Peyer's patch (tissue), 4 donors: Measurements from ENCODE around the gene BHLHE23. TPM values are rescaled to one million over a fixed set of nuclear protein-coding genes. Genes with fewer than 3 reads are reported as not detected.
A peak's percentile ranks its signal among the peaks of the same experiment; 100 is the strongest.

Experiments
- DNase-seq, 3 donors: peaks; one replicate each; pipeline ENCODE4 v3.0.0-alpha.2; 2017 to 2019
- H3K27ac ChIP-seq, 4 donors: fragments of 200-600 bp; sonication (generic); one replicate each; pipeline ENCODE4 v1.5.1; 2016 to 2019
- H3K27me3 ChIP-seq, 2 donors: fragments of 200-600 bp; sonication (generic); one replicate each; pipeline ENCODE4 v1.5.1; 2019
- H3K36me3 ChIP-seq, 3 donors: fragments of 200-600 bp; sonication (generic); one replicate each; pipeline ENCODE4 v1.5.1; 2016 to 2019
- H3K4me1 ChIP-seq, 4 donors: fragments of 200-600 bp; sonication (generic); one replicate each; pipeline ENCODE4 v1.5.1; 2016 to 2019
- H3K4me3 ChIP-seq, 4 donors: fragments of 200-600 bp; sonication (generic); 1 replicate in 3 of 4; 2 replicates in 1 of 4; pipeline ENCODE4 v1.5.1; 2016 to 2019; ENCODE audit warnings: mild to moderate bottlenecking in 1 of 4
- H3K9me3 ChIP-seq, 4 donors: fragments of 200-600 bp; sonication (generic); one replicate each; pipeline ENCODE4 v1.5.1; 2016 to 2019; ENCODE audit warnings: mild to moderate bottlenecking in 1 of 4
- POLR2A ChIP-seq, 2 donors: fragments of 450-650 bp; IDR thresholded peaks; one replicate each; pipeline ENCODE4 v1.5.1; 2017; ENCODE audit warnings: antibody characterized with exemption in 2 of 2, mild to moderate bottlenecking in 2 of 2, moderate library complexity in 2 of 2
- total RNA-seq, 4 donors: library from RNA; depleted of rRNA; stranded (reverse); fragments of >200 nt; gene quantifications; one replicate each; pipeline ENCODE4 v1.1.0, GENCODE V29; 2016
- TF ChIP-seq, protein P1 (sequence below), 6 experiments: fragments of 450-650 bp in 4 of 6; fragments of 200-600 bp in 2 of 6; sonication (generic) in 1 of 6; IDR thresholded peaks; one replicate each; pipeline ENCODE4 v1.5.1; 2017 to 2019; ENCODE audit warnings: antibody characterized with exemption in 6 of 6, mild to moderate bottlenecking in 3 of 6, moderate library complexity in 1 of 6

The BHLHE23 gene
- total RNA-seq, 4 donors from 2014 or later = not detected

DNA sequence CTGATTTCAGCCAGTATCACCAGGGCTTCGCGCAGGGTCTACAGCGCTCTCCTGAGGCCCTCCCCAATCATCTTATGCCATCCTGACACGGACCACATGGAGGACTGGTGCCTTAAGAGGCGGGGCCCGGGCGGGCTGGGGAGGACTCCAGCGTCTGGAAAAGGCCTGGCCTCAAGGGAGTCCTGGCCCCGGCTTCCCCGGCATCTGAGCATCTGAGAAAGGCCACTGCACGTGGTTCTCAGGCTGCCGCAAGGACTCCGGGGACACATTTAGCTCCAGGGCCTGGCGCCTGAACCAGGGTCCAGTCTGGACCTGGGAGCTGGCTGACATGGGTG is 21.4 kb downstream of the BHLHE23 start:
- TF ChIP-seq, protein P1, sequence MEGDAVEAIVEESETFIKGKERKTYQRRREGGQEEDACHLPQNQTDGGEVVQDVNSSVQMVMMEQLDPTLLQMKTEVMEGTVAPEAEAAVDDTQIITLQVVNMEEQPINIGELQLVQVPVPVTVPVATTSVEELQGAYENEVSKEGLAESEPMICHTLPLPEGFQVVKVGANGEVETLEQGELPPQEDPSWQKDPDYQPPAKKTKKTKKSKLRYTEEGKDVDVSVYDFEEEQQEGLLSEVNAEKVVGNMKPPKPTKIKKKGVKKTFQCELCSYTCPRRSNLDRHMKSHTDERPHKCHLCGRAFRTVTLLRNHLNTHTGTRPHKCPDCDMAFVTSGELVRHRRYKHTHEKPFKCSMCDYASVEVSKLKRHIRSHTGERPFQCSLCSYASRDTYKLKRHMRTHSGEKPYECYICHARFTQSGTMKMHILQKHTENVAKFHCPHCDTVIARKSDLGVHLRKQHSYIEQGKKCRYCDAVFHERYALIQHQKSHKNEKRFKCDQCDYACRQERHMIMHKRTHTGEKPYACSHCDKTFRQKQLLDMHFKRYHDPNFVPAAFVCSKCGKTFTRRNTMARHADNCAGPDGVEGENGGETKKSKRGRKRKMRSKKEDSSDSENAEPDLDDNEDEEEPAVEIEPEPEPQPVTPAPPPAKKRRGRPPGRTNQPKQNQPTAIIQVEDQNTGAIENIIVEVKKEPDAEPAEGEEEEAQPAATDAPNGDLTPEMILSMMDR (IDR thresholded peaks at IDR 0.05) = no peak
- TF ChIP-seq POLR2A (IDR thresholded peaks at IDR 0.05) = no peak
- H3K27me3 ChIP-seq = no peaks in the 10 kb centered on the region
- DNase-seq = no peak
- no peak overlapping the region for H3K27ac ChIP-seq
- H3K4me1 ChIP-seq = peaks cover 0 to 3% (median 0%) of the 10 kb centered on the region in 4 donors
- H3K9me3 ChIP-seq = no peaks in the 10 kb centered on the region
- H3K4me3 ChIP-seq = no peak overlapping the region
- no peaks in the 10 kb centered on the region for H3K36me3 ChIP-seq

DNA sequence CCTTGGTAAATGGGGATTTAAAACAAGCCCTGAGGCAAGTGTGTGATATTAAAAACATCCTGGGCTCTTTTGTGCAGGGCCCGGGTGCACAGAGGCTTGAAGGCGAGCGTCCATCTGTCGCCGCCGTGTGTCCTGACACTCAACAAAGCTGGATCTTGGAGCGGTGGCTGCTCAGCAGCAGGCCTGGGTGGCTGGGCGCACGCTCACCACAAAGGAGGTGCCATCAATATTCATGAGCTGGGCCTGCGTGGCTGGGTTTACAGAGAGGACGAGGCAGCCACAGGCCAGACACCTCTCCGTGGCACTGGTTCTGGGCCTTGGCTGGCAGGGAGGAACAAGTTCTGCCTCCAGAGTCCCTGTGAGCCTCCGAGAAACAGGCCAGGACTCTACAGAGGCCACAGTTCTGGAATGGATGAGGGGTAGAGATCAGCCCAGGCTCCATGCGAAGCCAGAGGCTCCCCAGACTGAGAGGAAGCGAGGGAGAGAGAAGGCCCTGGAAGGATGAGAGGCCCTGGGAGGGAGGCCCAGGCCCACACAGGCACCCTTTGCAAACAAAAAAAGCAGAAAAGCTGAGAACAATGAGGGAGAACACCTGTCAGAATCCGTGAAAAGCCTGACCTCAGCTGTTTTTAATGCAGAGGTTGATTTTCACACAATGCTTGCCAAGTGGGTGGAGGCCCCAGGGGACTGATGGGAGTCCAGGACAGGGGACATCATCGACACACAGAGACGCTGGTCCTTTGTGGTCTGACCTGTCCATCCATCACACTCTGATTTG is 21.9 kb downstream of the BHLHE23 start:
- no peak for TF ChIP-seq POLR2A (IDR thresholded peaks at IDR 0.05)
- TF ChIP-seq, protein P1 (IDR thresholded peaks at IDR 0.05) = no peak
- Histone ChIP-seq H3K9me3 (no peaks in the 10 kb centered on the region), H3K27ac (no peak overlapping the region), H3K27me3 (no peaks in the 10 kb centered on the region), H3K4me3 (no peak overlapping the region), H3K4me1 (peaks cover 0 to 3% (median 0%) of the 10 kb centered on the region in 4 donors), H3K36me3 (no peaks in the 10 kb centered on the region)
- DNase-seq = no peak

DNA sequence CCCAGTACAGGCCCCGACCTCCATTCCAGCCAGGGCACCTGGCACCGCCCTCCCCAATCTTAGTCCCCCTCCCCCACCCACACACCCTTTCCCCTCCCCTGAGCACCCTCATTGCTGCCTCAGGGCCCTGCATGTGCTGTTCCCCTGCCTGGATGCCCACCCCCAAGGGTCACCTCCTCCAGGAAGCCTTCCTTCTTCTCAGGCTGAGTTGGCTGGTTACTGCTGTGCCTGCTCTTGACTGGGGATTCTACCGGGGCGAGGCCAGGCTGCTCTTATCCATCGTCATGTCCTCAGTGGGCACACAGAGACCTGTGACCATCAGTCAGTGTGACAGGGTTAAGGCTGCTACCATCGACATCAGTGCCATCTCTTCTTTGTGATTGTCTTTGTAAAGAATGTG is 23.6 kb downstream of the BHLHE23 start:
- H3K4me3 ChIP-seq = no peak overlapping the region
- no peaks in the 10 kb centered on the region for H3K36me3 ChIP-seq
- H3K4me1 ChIP-seq = peaks cover 0 to 10% (median 3%) of the 10 kb centered on the region in 4 donors
- TF ChIP-seq, protein P1 (IDR thresholded peaks at IDR 0.05) = no peak
- no peak for TF ChIP-seq POLR2A (IDR thresholded peaks at IDR 0.05)
- no peak for DNase-seq
- H3K9me3 ChIP-seq = no peaks in the 10 kb centered on the region
- no peak overlapping the region for H3K27ac ChIP-seq
- H3K27me3 ChIP-seq = no peaks in the 10 kb centered on the region

DNA sequence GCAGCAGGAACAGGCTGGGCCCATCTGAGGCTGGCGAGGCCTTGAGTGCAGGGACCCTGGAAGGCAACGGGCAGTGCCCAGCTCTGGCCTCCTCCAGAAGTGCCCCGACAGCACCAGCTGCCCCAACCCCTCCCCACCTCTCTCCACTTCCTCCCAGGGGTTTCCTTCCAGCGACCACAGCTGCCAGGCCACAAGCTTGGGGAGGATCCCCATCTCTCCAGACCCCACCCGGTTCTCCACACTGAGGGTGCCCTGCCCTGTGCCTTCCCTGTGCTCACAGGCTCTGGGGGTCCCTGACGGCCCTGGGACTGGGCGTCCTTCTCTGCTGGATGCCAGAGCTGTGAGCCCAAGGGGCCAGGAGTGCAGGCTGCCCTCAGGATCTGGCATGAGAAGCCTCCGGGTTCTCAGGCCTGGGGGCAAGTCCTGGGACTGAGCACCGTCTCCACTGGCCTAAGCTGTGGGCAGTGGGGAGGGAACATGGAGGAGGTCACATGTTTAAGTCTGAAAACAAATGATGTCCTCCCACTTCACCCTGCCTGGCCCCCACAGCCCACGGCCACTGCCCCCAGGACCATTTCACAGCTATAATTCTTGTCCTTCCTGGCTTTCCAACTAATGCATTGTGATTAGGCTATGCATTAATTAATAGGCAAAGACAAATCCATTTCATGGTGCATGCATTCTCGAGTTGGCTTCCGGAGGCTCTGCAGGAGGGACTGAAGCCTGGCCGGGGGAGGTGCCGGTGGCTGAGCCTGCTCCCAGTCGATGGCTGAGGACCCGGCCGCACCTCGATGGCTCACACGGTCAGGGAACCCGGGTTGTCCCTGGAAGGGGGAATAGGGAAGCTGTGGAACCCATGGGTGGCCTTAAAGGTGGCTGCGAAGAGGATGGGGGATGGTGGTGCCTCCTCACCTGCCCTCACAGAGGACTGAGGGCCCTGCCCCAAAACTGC is 24.4 kb downstream of the BHLHE23 start:
- H3K4me3 ChIP-seq = no peak overlapping the region
- no peak overlapping the region for H3K27ac ChIP-seq
- H3K4me1 ChIP-seq = peaks cover 0 to 16% (median 3%) of the 10 kb centered on the region in 4 donors
- no peaks in the 10 kb centered on the region for H3K36me3 ChIP-seq
- DNase-seq = no peak
- TF ChIP-seq POLR2A (IDR thresholded peaks at IDR 0.05) = no peak
- TF ChIP-seq, protein P1 (IDR thresholded peaks at IDR 0.05) = no peak
- H3K9me3 ChIP-seq = no peaks in the 10 kb centered on the region
- H3K27me3 ChIP-seq = no peaks in the 10 kb centered on the region

DNA sequence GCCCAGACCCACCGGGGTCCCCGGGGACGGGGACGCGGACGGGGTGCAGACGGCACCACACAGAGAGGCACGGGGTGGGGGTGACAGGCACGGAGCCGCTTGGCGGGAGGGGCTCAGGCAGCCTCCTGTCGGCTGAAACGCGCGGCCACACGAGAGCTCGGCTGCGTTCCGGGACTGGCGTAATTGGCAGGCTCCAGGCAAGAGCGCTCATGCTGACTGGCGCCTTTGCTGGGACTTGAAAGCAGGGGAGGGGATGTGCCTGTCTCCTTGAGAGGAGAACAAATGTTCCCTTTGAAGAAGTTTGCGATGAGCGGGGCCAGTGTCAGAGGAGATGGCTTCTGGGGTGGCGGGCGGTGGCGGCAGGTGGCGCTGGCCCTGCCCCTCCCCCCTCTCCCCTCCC is 25.8 kb downstream of the BHLHE23 start:
- H3K4me3 ChIP-seq = no peak overlapping the region
- TF ChIP-seq POLR2A (IDR thresholded peaks at IDR 0.05) = no peak
- TF ChIP-seq, protein P1 (IDR thresholded peaks at IDR 0.05) = no peak
- peak in 1 of 3 donors; percentile 20 for DNase-seq
- H3K27ac ChIP-seq = no peak overlapping the region
- no peaks in the 10 kb centered on the region for H3K9me3 ChIP-seq
- peaks cover 0 to 16% (median 3%) of the 10 kb centered on the region in 4 donors for H3K4me1 ChIP-seq
- no peaks in the 10 kb centered on the region for H3K27me3 ChIP-seq
- H3K36me3 ChIP-seq = no peaks in the 10 kb centered on the region
